ENCODE measurements around the gene FHDC1.

Gene FHDC1

GRCh38 chr4:152976212-152976761 lies 40.2 kb downstream of the FHDC1 start:
- DNase-seq (ENCODE audit: low read depth in 2 of 3, low spot score in 2 of 3): no peak

GRCh38 chr4:152979731-152980330 lies 43.7 kb downstream of the FHDC1 start:
- DNase-seq (ENCODE audit: low read depth in 2 of 3, low spot score in 2 of 3): no peak

GRCh38 chr4:152981278-152981677 lies 45.2 kb downstream of the FHDC1 start:
- no peak for DNase-seq (ENCODE audit: low read depth in 2 of 3, low spot score in 2 of 3)

- DNase-seq (ENCODE audit: low read depth in 2 of 3, low spot score in 2 of 3): no peak
Measured at GRCh38 chr4:152981842-152982241, 45.7 kb downstream of the FHDC1 start.

GRCh38 chr4:152983221-152983620 lies 47.1 kb downstream of the FHDC1 start:
- no peak for DNase-seq (ENCODE audit: low read depth in 2 of 3, low spot score in 2 of 3)

- DNase-seq (ENCODE audit: low read depth in 2 of 3, low spot score in 2 of 3): no peak
Measured at GRCh38 chr4:152983774-152984411, 47.8 kb downstream of the FHDC1 start.

- DNase-seq (ENCODE audit: low read depth in 2 of 3, low spot score in 2 of 3): no peak
Measured at GRCh38 chr4:152988721-152989553, 52.8 kb downstream of the FHDC1 start.

GRCh38 chr4:152989554-152989970 lies 53.4 kb downstream of the FHDC1 start:
- no peak for DNase-seq (ENCODE audit: low read depth in 2 of 3, low spot score in 2 of 3)

GRCh38 chr4:152990471-152991131 lies 54.5 kb downstream of the FHDC1 start:
- no peak for DNase-seq (ENCODE audit: low read depth in 2 of 3, low spot score in 2 of 3)

- no peak for DNase-seq (ENCODE audit: low read depth in 2 of 3, low spot score in 2 of 3)
Measured at GRCh38 chr4:152991398-152991797, 55.3 kb downstream of the FHDC1 start.

GRCh38 chr4:152992027-152992426 lies 55.9 kb downstream of the FHDC1 start:
- no peak for DNase-seq (ENCODE audit: low read depth in 2 of 3, low spot score in 2 of 3)

- DNase-seq (ENCODE audit: low read depth in 2 of 3, low spot score in 2 of 3): no peak
Measured at GRCh38 chr4:152992466-152992865, 56.3 kb downstream of the FHDC1 start.

- no peak for DNase-seq (ENCODE audit: low read depth in 2 of 3, low spot score in 2 of 3)
Measured at GRCh38 chr4:152994038-152994437, 57.9 kb downstream of the FHDC1 start.

GRCh38 chr4:152996111-152996571 lies 60.0 kb downstream of the FHDC1 start:
- no peak for DNase-seq (ENCODE audit: low read depth in 2 of 3, low spot score in 2 of 3)

GRCh38 chr4:152996672-152997071 lies 60.5 kb downstream of the FHDC1 start:
- no peak for DNase-seq (ENCODE audit: low read depth in 2 of 3, low spot score in 2 of 3)

GRCh38 chr4:152997288-152997687 lies 61.2 kb downstream of the FHDC1 start:
- DNase-seq (ENCODE audit: low read depth in 2 of 3, low spot score in 2 of 3): no peak

GRCh38 chr4:152997771-152998487 lies 61.8 kb downstream of the FHDC1 start:
- DNase-seq (ENCODE audit: low read depth in 2 of 3, low spot score in 2 of 3): no peak

GRCh38 chr4:152998861-152999260 lies 62.7 kb downstream of the FHDC1 start:
- no peak for DNase-seq (ENCODE audit: low read depth in 2 of 3, low spot score in 2 of 3)

GRCh38 chr4:152999346-153000075 lies 63.4 kb downstream of the FHDC1 start:
- DNase-seq (ENCODE audit: low read depth in 2 of 3, low spot score in 2 of 3): no peak

- no peak for DNase-seq (ENCODE audit: low read depth in 2 of 3, low spot score in 2 of 3)
Measured at GRCh38 chr4:153000076-153000420, 63.9 kb downstream of the FHDC1 start.

Measured in activated CD8-positive, alpha-beta memory T cell treated with anti-CD3 and anti-CD28 coated beads for 48 hours (primary cell).